Right lobe of liver (tissue), 6 donors: Measurements from ENCODE around the gene SLC49A3. TPM values are rescaled to one million over a fixed set of nuclear protein-coding genes. Genes with fewer than 3 reads are reported as not detected.

Source experiments
- ATAC-seq, 4 donors: fragments of 200-7000 bp; cut with Tn5 transposase; one replicate each; pipeline ENCODE4 v1.9.1; 2020; ENCODE audit warnings: mild to moderate bottlenecking in 4 of 4, moderate library complexity in 4 of 4
- DNase-seq, 3 donors: peaks; one replicate each; pipeline ENCODE4 v3.0.0-alpha.2; 2020
- H3K27ac ChIP-seq, 3 donors: fragments of 200-600 bp; one replicate each; pipeline ENCODE4 v1.8.0; 2022
- H3K27me3 ChIP-seq, 2 donors: fragments of 200-600 bp; one replicate each; pipeline ENCODE4 v1.8.0; 2022
- H3K36me3 ChIP-seq, 4 donors: fragments of 200-600 bp; sonication (generic) in 1 of 4; one replicate each; pipeline versions ENCODE4 v1.5.1 to v1.8.0; 2017 to 2022; ENCODE audit warnings: control low read depth in 1 of 4
- H3K4me1 ChIP-seq, 4 donors: fragments of 200-600 bp; sonication (generic) in 1 of 4; one replicate each; pipeline versions ENCODE4 v1.5.1 to v1.8.0; 2017 to 2022; ENCODE audit warnings: control low read depth in 1 of 4
- H3K4me3 ChIP-seq, 3 donors: fragments of 200-600 bp; one replicate each; pipeline ENCODE4 v1.8.0; 2022
- H3K9me3 ChIP-seq, 4 donors: fragments of 200-600 bp; sonication (generic) in 1 of 4; one replicate each; pipeline versions ENCODE4 v1.5.1 to v1.8.0; 2017 to 2022; ENCODE audit warnings: control low read depth in 1 of 4
- CTCF ChIP-seq, 4 donors: fragments of 200-600 bp in 3 of 4; fragments of 450-650 bp in 1 of 4; IDR thresholded peaks; one replicate each; pipeline versions ENCODE4 v1.5.1 to v1.8.0; 2016 to 2022; ENCODE audit warnings: antibody characterized with exemption in 4 of 4, mild to moderate bottlenecking in 2 of 4
- POLR2A ChIP-seq: fragments of 450-650 bp; IDR thresholded peaks from one replicate; pipeline ENCODE4 v1.6.1; 2017; ENCODE audit warnings: antibody characterized with exemption, mild to moderate bottlenecking
- WGBS: methylation state at CpG from one replicate; pipeline ENCODE4 v1.1.6; 2018; ENCODE audit warnings: low coverage, low lambda C conversion rate; ENCODE audit not compliant: insufficient coverage; ENCODE audit errors: missing lambda C conversion rate; 5-methylcytosine and 5-hydroxymethylcytosine counted together
- intact Hi-C, 2 donors: fragments of 100-400 bp; cut with DNase I; formaldehyde crosslinking; loops; one replicate each; pipeline versions ENCODE4 v1.11.2 to v1.14.1; 2022
- total RNA-seq, 6 experiments: library from RNA; depleted of rRNA in 2 of 6; stranded (reverse); fragments of >200 nt in 2 of 6; fragmentation: NEBNext Ultra II Directional in 3 of 6; extraction: Animal tissue kit (Norgen Biotek cat#: 25700) in 3 of 6; gene quantifications; one replicate each; pipeline versions ENCODE4 v1.1.0 to v1.2.4, GENCODE V29; 2016 to 2023
- donor health status: DM: no; HTN: yes; CAD: no.
- donor health status: DM: no; HTN: no; CAD: no.
- donor health status: DM: no; HTN: no; CAD: no.
- donor health status: DM: no; HTN: yes; CAD: no.
- donor health status: DM: no; HTN: yes; CAD: no.

The SLC49A3 gene
- total RNA-seq, 6 experiments from 2014 or later = 2.9 to 9.0 (median 5.2) TPM

GRCh38 chr4:682490-683172, 6.3 kb downstream of the SLC49A3 start:
- intact Hi-C loops = no loop called here
- H3K27me3 ChIP-seq = no peaks in the 10 kb centered on the region
- DNase-seq (no peak), ATAC-seq (no peak)
- no peak overlapping the region for H3K27ac ChIP-seq
- no peaks in the 10 kb centered on the region for H3K36me3 ChIP-seq
- peaks cover 0 to 18% (median 7%) of the 10 kb centered on the region in 4 donors for H3K4me1 ChIP-seq
- H3K4me3 ChIP-seq = no peak overlapping the region
- H3K9me3 ChIP-seq = no peaks in the 10 kb centered on the region
- no peak for TF ChIP-seq POLR2A
- no peak for TF ChIP-seq CTCF (IDR thresholded peaks at IDR 0.05)
- 85% methylated on average over 5 of the region's 23 CpGs for WGBS

DNA sequence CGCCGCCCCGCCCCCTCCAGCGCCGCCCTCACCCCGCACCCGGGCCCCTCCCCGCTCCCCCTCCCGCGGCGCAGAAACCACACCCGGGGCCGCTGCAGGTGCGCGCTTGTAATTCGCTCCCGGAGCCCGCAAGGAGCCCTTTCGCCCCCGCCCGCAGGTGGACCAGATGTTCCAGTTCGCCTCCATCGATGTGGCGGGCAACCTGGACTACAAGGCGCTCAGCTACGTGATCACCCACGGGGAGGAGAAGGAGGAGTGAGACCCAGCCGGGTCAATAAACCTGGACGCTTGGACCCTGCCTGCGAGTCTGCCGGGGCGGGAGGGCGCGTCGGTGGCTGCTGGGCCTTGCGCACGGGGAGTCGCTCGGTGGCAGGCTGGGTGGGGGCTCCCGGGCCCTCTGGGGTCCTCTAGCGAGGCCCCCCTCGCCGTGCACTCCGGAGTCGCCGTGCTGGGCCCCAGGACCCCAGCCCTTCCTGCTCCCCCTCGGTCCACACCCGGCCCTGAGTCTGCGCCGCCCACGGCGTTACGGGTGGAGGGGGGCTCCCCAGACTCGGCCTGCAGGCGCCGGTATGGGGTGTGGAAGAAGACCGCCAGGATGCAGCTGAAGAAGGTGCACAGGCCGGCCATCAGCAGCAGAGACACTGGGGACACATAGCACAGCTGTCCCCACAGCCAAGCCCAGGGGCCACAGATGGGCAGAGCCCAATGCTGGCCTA, 7.1 kb downstream of the SLC49A3 start:
- no peaks in the 10 kb centered on the region for H3K9me3 ChIP-seq
- H3K36me3 ChIP-seq = no peaks in the 10 kb centered on the region
- ATAC-seq (peak; percentile 17 to 63 (median 34)), DNase-seq (peak in 2 of 3 donors; percentile 60 to 70)
- 11% methylated on average over 13 of the region's 58 CpGs for WGBS
- no peak overlapping the region for H3K27ac ChIP-seq
- H3K27me3 ChIP-seq = no peaks in the 10 kb centered on the region
- TF ChIP-seq CTCF (IDR thresholded peaks at IDR 0.05) (no peak), POLR2A (no peak)
- intact Hi-C loops = no loop called here
- H3K4me1 ChIP-seq = peaks cover 0 to 11% (median 5%) of the 10 kb centered on the region in 4 donors
- peak overlapping the region in 1 of 3 donors; percentile 26 for H3K4me3 ChIP-seq

- intact Hi-C loops = no loop called here
- ATAC-seq (peak; percentile 24 to 55 (median 36)), DNase-seq (peak in 2 of 3 donors; percentile 67 to 73)
- Histone ChIP-seq H3K27me3 (no peaks in the 10 kb centered on the region), H3K36me3 (no peaks in the 10 kb centered on the region), H3K4me3 (peak overlapping the region; percentile 33 to 48 (median 35)), H3K27ac (no peak overlapping the region), H3K9me3 (no peaks in the 10 kb centered on the region), H3K4me1 (peaks cover 0 to 6% (median 3%) of the 10 kb centered on the region in 4 donors)
- WGBS = no CpG with 5 or more reads among the region's 62 CpGs
- TF ChIP-seq POLR2A (peak; percentile 16), CTCF (IDR thresholded peaks at IDR 0.05) (no peak)
Observed at GRCh38 chr4:680928-681645, 7.9 kb downstream of the SLC49A3 start.

DNA sequence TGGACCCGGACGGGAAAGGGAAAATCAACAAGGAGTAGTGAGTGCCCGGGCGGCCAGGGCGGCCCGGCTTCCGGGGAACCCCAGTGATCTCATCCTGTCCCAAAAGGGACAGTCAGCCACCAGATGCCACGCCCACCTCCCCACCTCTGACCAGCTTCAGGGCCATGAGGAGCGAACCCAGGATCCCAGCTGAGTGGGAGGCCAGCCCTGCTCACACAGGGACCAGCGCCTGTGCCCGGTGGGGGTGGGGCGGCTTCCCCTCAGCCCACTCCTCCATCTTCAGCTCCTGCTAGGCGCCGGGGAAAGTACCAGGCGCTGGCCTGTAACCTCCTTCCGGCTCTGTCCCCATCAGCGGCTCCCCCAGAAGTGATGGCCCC, 8.4 kb downstream of the SLC49A3 start:
- Histone ChIP-seq H3K4me1 (peaks cover 0 to 6% (median 3%) of the 10 kb centered on the region in 4 donors), H3K36me3 (no peaks in the 10 kb centered on the region), H3K4me3 (peak overlapping the region in 1 of 3 donors; percentile 33), H3K27ac (no peak overlapping the region), H3K27me3 (no peaks in the 10 kb centered on the region), H3K9me3 (no peaks in the 10 kb centered on the region)
- no peak for TF ChIP-seq CTCF (IDR thresholded peaks at IDR 0.05)
- no peak for TF ChIP-seq POLR2A
- intact Hi-C loops = no loop called here
- ATAC-seq (no peak), DNase-seq (peak in 2 of 3 donors; percentile 39 to 58)
- 33% methylated on average over 1 of the region's 17 CpGs for WGBS
